ENCODE results near the gene ATG5.
"Not testable (repeated sequence)": the region's sequence is repeated elsewhere in the genome, so short reads cannot be mapped to it uniquely, and the experiment has no call there.

Gene ATG5

DNA sequence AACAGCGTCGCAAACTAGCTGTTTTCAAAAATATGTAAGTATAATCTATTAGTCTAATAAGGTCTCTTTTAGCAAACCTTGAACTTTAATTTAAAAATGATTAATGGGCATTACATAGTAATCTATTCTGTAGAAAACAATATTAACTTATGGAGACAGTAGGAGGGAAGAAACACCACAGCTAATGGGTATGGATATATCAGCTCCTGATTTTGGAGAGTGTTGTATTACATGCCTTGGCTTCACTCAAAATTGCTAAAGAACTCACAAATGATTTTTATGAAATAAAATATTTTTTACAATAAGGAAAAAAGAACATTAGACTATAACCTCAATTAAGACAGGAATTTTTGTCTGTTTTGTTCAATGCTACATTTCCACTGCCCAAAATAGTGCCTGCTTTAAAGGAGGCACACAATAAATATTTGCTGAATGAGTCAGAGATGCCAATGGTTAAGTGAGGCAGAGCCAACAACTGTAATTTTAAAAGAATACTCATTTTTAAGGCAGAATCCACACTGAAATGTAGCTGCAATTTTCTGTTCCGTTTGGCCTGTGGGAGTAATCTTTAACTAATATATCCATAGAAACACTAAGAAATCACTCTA, 15.7 kb downstream of the ATG5 start:
- no peak for DNase-seq

DNA sequence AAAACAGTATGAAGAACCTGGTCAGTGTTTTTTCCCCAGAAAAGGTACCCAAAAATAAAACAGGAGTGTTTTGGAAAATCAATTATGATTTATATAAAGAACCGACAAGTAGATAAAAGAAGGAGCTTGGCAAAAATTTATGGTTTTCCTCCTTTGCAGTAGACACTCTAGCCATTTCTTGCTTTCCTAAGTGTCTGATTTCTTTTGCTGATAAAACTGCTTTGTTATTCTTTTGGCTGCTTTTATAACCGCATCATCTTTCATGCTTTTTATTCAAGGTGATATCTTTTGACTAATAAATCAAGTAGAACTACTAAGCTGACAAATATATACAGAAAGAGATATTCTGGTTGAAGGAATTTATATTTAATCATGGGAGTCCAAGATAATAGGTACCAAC, 16.6 kb downstream of the ATG5 start:
- no peak for DNase-seq

DNA sequence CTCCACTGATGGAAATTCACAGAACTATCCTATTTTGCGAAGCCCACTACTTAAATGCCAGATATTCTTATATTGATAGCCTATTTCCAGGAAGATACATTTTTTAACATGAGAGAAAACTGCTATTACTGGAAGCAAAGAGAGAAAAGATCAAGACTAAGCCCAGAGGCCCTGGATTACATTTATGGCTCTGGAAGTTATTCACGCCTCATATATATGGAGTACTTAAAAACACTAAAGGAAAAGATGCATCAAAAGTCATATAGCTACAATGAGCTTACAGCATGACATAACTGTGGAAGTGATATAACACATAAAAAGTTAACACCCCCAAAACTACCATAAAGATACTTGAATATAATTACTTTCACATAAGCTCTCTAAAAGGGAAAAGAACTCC, 19.8 kb downstream of the ATG5 start:
- no peak for DNase-seq

- DNase-seq: peak; percentile 45 to 58
Measured at GRCh38 chr6:106300944-106301343, 24.6 kb downstream of the ATG5 start.

DNA sequence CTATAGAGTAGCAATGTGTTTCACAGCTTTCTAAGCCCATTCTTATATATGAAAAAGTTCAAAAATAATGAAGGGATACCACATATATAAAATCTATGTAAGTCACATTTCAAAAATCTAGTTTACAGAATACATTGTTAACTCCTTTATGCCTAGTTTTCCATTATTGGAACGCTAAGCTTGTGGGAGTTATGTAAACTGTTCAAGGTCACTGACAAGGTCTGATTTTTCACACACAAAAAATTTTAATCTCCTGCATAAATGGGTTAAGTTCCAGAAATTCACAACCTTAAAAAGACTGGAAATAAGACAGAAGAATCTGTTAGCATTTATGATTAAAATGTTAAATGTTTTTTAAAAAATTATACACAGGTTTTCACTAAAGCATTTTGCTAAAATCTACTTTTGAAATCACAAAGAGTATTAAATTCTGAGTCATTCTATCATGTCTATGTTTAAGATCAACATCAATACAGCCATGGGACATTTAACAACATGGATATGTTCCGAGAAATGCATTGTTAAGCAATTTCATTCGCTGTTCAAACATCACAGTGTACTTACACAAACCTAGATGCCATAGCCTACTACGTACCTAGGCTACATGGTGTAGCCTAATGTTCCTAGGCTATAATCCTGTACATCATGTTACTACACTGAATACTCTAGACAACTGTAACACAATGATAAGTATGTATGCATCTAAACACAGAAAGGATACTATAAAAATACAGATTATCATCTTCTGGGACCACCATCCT, 25.4 kb downstream of the ATG5 start:
- no peak for DNase-seq

DNA sequence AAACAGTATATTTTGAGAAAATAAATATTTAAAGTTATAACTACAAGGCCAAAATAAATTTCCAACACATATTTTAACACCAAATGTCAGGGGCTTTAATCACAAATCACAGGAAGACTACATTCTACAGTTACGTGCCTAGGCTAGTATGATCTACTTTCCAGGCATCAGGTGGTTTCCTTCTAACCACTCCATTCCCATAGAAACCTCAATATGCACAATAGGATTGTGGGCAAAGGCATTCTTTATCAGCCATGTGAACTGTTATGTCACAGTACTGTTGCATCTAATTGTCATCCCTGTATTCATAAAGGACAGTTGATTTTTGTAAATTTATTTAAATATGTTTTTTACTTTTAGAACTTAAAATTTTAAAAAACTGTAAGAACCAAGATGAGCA, 32.4 kb downstream of the ATG5 start:
- no peak for DNase-seq

- no peak for DNase-seq
Measured at GRCh38 chr6:106290954-106291353, 34.6 kb downstream of the ATG5 start.

DNA sequence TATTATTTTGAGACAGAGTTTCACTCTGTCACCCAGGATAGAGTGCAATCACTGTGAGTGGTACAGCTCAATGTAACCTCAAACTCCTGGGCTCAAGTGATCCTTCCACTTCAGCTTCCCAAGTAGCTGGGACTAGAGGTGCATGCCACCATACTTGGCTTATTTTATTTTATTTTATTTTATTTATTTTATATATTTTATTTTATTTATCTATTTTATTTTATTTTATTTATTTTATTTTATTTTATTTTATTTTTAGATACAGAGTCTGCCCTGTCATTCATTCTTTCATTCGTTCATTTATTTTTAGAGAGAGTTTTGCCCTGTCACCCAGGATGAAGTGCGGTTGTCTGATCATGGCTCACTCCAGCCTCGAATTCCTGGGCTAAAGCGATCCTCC, 35.5 kb downstream of the ATG5 start:
- DNase-seq: no peak

DNA sequence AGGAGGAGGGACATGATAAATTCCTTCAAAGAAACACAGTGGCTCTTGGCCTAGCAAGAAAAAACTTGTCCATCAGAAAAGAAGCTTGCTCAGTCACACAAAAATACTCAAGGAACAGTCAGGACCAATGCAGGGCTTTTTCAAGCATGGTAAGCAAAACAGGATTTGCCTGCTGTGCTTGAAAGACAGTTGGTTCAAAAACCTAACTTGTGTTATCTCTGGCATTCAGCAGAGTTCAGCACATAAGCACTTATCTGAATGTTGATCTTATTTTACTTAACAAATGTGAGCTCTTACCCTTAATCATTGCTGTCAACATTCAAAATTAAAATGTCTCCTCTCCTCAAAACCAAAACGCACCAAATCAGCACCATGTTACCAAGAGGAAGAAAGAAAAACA, 38.3 kb downstream of the ATG5 start:
- DNase-seq: no peak

GRCh38 chr6:106286746-106287145, 38.8 kb downstream of the ATG5 start:
- DNase-seq: no peak

GRCh38 chr6:106283481-106283880, 42.1 kb downstream of the ATG5 start:
- no peak for DNase-seq

DNA sequence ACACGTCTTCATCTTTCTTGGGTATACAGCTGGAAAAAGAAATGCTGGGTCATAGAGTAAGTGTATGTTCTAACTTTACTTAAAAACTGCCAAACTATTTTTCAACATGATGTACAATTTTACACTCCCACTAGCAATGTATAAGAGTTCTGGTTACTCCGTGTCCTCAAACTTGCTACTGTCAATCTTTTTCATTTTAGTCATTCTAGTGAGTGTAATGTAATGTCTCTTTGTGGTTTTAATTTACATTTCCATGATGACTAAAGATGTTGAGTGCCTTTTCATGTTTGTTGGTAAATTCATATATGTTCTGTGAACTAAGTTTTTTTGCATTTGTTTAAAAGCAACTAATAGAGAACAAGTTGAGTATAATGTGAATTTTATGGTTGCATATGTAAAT, 43.9 kb downstream of the ATG5 start:
- DNase-seq: no peak

GRCh38 chr6:106281088-106281487, 44.5 kb downstream of the ATG5 start:
- no peak for DNase-seq

DNA sequence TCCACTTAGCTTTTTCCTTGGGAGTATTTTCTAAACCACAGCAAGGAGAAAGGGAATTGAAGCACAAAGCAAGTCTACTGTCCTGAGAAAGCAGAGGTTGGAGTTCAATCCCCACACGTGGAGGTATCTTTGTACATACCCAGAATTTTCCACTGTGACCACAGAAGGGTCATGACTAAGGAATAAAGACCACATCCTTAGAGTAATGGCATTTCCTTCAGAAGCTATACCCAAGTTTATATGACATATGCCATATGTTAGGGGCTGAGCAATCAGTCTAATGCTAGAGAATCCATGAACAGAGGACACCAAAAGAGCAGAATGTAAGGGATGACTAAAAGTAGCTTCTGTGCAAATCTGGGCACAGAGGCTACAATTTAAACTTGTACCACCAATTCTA, 46.4 kb downstream of the ATG5 start:
- no peak for DNase-seq

DNA sequence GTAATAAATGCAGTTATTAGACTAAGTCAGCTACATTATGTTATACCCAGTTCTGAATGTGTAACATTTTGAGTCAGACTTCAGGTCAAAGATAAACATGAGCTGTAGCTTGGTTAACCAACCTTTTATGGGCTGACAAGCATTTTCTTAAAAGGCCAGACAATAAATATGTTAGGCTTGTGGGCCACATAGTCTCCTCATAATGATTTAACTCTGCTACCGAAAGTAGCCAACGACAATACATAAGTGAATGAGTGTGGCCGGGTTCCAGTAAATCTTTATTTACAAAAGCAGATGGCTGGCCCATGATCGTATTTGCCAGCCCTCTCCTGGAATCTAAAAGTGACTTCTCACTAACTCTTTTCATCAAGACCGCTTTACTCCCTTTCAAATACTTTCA, 49.9 kb downstream of the ATG5 start:
- DNase-seq: no peak

DNA sequence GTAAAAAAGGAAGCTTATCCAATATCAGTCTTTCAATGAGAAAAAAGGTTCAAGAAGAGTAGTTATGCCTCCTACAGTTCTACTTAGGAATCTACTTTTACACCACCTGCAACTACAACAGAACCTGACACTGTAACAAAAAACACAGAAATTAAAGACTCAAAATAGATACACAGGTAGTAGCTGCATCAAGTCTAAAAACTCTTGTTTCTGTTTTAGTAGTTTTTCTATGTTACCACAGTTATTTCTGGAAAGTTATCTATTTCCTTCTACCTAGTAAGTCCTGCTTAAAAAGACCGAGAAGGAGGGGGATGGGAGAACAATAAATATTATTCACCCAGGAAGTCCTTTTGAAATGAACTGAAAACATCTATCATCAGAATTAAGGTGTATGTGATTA, 52.5 kb downstream of the ATG5 start:
- no peak for DNase-seq

DNA sequence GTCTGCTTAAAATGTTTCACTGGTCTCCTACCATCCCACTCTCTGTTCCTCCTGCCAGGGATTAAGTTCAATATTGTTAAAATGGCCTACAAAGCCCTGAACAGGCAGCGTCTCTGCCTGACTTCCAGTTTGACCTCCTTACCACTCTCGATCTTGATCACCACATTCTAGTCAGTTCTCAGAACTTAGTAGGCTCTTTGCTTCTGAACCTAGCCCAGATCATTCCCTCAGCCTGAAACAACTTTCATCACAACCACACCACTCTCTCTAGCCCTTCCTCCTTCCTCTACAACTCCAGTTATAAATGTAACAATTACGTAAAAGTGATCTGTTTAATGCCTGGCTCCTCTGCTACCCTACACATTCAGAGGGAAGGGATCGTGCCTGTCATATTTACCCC, 53.3 kb downstream of the ATG5 start:
- no peak for DNase-seq

GRCh38 chr6:106270414-106270813, 55.1 kb downstream of the ATG5 start:
- DNase-seq: no peak

GRCh38 chr6:106269268-106269919, 56.2 kb downstream of the ATG5 start:
- DNase-seq: not testable (repeated sequence)

DNA sequence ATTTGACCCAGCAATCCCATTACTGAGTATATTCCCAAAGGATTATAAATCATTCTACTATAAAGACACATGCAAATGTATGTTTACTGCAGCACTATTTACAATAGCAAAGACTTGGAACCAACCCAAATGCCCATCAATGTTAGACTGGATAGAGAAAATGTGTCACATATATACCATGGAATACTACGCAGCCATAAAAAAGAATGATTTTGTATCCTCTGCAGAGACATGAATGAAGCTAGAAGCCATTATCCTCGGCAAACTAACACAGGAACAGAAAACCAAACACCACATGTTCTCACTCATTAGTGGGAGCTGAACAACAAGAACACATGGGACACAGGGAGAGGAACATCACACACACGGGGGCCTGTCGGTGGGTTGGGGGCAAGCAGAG, 57.1 kb downstream of the ATG5 start:
- not testable (repeated sequence) for DNase-seq

GRCh38 chr6:106264433-106264832, 61.1 kb downstream of the ATG5 start:
- not testable (repeated sequence) for DNase-seq

DNA sequence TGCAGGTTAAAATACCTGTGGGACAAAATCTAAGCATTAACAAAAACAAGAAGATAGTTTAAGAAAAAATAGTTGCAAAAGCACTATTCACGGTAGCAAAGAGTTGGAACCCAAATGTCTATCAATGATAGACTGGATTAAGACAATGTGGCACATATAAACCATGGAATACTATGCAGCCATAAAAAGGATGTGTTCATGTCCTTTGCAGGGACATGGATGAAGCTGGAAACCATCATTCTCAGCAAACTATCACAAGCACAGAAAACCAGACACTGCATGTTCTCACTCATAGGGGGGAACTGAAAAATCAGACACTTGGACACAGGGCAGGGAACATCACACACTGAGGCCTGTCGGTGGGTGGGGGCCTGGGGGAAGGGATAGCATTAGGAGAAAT, 65.8 kb downstream of the ATG5 start:
- not testable (repeated sequence) for DNase-seq

GRCh38 chr6:106258726-106259125, 66.8 kb downstream of the ATG5 start:
- DNase-seq: no peak

GRCh38 chr6:106257195-106257594, 68.4 kb downstream of the ATG5 start:
- no peak for DNase-seq
